Subcutaneous adipose tissue (tissue), 4 donors: ENCODE measurements around the gene TNIK. TPM values are rescaled to one million over a fixed set of nuclear protein-coding genes. Genes with fewer than 3 reads are reported as not detected.

Experiments used
- total RNA-seq, 4 donors: library from RNA; depleted of rRNA; stranded (reverse); fragments of >200 nt; gene quantifications; one replicate each; pipeline ENCODE4 v1.1.0, GENCODE V29; 2016
- TF ChIP-seq, protein P1 (sequence below): fragments of 450-650 bp; IDR thresholded peaks from one replicate; pipeline ENCODE4 v1.5.1; 2016; ENCODE audit warnings: low read depth, mild to moderate bottlenecking, control low read depth, antibody characterized with exemption, moderate library complexity

The TNIK gene
- total RNA-seq, 4 donors from 2014 or later: 1.5 to 11.7 (median 1.9) TPM

DNA sequence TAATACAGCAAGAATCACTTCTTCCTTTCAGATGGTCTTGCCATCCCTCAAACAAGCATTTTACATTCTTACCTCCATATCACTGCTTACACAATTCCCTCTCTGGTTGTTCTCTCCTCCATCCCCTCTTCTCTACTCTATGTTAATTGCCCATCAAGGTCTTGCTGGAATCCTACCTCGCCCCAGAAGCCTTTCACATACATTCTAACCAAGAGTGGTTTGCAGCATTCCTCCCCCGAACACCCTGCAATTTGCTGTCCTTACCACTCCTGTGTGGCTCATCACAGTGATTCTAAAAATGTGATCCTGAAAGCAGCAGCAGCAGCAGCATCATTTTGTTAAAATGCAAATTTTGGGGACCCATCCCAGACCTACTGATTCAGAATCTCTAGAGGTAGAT lies 30.6 kb downstream of the TNIK start:
- TF ChIP-seq, protein P1, sequence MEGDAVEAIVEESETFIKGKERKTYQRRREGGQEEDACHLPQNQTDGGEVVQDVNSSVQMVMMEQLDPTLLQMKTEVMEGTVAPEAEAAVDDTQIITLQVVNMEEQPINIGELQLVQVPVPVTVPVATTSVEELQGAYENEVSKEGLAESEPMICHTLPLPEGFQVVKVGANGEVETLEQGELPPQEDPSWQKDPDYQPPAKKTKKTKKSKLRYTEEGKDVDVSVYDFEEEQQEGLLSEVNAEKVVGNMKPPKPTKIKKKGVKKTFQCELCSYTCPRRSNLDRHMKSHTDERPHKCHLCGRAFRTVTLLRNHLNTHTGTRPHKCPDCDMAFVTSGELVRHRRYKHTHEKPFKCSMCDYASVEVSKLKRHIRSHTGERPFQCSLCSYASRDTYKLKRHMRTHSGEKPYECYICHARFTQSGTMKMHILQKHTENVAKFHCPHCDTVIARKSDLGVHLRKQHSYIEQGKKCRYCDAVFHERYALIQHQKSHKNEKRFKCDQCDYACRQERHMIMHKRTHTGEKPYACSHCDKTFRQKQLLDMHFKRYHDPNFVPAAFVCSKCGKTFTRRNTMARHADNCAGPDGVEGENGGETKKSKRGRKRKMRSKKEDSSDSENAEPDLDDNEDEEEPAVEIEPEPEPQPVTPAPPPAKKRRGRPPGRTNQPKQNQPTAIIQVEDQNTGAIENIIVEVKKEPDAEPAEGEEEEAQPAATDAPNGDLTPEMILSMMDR: no peak

DNA sequence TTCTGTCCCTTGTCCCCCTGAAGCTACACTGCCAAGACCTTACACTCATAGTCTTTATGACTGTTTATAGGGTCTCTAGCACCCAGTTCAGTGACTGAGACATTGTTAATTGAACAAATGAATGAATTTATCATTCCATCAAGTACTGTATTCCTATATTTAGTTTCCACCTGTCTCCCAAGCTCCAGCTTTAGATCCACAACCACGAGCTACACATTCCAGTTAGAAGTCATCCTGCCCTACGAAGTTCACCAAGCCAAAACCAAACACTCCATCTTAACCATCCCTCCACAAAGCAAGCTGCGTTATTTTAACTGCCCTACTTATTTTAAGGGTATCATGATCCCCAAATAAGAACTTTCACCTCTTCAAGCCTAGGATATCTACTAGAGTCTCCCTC lies 31.3 kb downstream of the TNIK start:
- TF ChIP-seq, protein P1: no peak

DNA sequence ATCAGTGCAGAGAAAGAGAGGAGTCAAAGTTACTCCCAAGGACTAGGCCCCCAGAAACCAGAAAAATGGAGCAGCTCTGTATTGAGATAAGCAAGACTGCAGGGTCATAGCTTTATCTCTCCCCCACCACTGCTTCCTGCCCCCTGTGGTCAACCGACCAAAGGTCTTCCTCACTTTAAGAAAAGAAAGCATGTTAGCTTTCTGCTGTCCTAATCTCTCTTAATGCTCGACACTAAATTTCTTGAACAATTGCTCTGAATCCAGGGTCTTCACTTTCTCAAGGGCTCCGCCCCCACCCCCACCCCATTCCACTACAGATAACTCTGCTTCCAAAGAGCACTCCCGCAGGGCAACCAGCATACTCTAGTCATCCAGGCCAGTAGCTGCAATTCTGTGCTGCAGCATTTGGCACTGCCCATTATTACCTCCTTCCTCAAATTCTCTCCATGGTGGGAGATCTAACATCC lies 31.9 kb downstream of the TNIK start:
- TF ChIP-seq, protein P1: no peak

DNA sequence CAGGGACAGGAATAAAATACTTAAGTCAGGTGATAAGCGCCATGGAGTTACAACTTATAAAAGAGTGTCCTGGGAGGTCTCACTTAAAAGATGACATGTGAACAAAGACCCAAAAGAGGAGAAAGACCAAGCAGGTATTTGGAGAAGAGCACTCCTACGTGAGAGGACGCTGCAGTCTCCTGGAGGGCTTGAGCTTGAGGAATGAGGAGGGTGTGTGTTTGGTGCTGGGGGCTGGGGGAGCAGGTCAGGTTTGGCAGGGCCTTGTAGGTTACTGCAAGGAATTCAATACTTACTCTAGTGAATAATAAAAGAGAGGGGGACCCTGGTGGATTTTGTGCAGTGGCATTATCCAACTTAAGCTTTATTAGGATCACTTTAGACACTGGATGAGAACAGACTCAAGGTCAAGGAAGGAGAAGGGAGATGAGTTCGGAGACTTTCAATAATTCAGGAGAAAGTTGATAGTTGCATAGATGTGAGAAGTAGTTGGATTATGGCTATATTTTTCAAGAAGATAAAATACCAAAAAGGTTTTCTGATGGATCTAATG lies 32.4 kb downstream of the TNIK start:
- TF ChIP-seq, protein P1: no peak

DNA sequence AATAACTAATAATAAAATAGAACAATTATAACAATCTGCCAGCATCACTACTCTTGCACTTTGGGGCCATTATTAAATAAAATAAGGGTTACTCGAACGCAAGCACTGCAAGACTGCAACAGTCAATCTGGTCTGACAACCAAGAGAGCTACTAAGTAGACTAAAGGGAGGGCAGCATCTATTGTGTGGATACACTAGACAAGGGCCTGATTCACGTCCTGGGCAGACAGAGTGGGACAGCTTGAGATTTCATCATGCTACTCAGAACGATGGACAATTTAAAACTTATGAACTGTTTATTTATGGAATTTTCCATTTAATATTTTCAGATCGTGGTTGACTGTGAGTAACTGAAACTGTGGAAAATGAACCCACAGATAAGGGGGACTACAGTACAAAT lies 39.5 kb downstream of the TNIK start:
- TF ChIP-seq, protein P1: no peak

DNA sequence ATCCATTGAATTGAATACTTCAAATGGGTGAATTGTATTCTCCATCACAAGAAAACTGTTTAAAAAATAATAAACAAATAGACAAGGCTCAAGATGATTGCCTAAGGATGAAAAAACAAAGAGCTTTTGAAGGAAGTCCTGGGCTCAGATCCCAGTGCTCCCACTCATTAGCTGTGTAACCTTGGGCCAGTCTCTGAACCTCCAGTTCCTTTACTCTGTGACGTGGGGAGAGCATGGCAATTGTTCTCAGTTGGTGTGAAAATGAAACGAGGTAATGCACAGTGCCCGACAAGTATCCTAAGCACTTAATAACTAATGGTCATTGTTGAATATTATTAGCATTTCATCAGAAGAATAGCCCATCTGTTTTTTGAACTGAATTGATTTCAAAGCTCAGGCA lies 40.7 kb downstream of the TNIK start:
- TF ChIP-seq, protein P1: no peak

DNA sequence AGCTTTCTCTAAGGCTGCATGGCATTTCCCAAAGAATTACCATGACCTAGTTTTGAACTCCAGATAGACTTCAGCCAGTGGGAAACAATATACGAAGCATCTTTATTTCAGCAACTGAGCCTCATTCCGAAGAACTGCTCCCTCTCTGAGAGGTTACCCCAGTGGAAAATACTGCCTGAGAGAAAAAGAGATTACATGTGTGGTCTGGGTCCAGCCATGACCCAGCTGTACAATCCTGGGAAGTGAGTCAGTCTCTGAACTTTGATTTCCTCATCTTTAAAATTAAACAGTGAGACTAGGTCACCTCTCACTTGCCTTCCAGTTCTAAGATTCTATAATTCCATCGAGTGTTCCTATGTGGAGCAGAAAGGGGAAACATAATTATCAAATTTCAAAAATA lies 42.4 kb downstream of the TNIK start:
- TF ChIP-seq, protein P1: no peak
